HK-2 (cell line): ENCODE data around the gene PHYH.
"Not testable (repeated sequence)": the region's sequence is repeated elsewhere in the genome, so short reads cannot be mapped to it uniquely, and the experiment has no call there.

ENCODE experiments used
- DNase-seq: peaks from one replicate; pipeline ENCODE4 v3.0.0-alpha.2; 2018; ENCODE audit not compliant: unreplicated experiment

PHYH gene

GRCh38 chr10:13299437-13300287 lies at the start of gene PHYH:
TSS of gene PHYH (minus strand) at chr10:13300064. CDS start at chr10:13300042, 22 bp downstream.
- peak; percentile 78 for DNase-seq

- DNase-seq, result peak; percentile 62
Observed at GRCh38 chr10:13348216-13349017, 48.6 kb upstream of the PHYH start, which contains the start of gene SEPHS1. TSS of gene SEPHS1 (minus strand) at chr10:13348293. CDS start at chr10:13344950, 3,343 bp downstream.

DNA sequence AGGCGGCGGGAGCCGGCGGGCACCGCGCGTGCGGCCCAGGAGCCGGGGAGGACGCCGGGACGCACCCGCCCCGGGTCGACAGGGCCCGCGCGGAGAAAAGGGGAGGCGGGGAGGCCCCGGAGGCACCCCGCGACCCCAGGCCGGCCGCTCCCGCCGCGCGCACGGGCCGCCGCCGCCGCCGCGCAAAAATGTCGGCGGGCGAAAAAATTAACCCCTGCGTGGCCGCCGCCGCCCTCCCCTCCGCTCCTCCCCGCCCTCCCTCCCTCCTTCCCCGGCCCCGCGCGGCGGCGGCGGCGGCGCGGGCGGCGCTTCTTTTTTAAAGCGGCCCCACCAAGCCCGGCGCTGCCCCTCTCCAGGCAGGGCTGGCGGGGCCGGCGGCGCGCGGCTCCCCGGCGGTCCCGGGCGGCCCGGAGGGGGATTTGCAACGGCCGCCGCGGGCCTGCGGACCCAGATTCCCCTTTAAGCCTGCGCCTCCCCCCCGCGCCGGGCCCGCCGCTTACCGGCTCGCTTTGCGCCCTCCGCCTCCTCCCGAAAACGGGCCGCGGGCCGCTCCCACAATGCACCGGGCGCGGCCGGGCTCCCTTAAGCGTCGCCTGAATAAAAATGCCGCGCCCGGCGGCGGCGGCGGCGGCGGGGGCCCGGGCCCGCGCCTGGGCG lies 47.8 kb upstream of the PHYH start:
- DNase-seq, result peak; percentile 43

GRCh38 chr10:13347043-13347499 lies 47.2 kb upstream of the PHYH start:
- peak; percentile 9 for DNase-seq

- DNase-seq, result no peak
Observed at GRCh38 chr10:13346283-13347042, 46.6 kb upstream of the PHYH start.

GRCh38 chr10:13340626-13341376 lies 40.9 kb upstream of the PHYH start:
- no peak for DNase-seq

DNA sequence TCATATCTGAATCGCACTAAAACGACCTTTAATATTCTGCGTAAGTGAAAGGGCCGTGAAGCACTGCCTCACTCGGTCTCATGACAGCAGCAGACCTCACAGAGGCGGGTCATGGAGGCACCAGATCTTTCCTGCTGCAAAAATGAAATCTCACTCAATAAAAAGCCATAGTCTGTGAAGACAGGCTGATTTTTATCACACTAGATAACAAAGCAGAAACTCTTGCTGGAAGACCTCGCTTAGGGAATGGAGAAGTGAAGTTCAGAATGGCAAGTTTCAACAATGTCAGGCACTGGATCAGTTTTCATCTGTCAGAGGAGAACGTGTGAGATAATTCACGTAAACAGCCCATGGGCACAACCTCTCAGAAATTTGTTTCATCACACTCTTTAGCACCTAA lies 40.2 kb upstream of the PHYH start:
- no peak for DNase-seq

- no peak for DNase-seq
Observed at GRCh38 chr10:13338390-13339110, 38.7 kb upstream of the PHYH start.

DNA sequence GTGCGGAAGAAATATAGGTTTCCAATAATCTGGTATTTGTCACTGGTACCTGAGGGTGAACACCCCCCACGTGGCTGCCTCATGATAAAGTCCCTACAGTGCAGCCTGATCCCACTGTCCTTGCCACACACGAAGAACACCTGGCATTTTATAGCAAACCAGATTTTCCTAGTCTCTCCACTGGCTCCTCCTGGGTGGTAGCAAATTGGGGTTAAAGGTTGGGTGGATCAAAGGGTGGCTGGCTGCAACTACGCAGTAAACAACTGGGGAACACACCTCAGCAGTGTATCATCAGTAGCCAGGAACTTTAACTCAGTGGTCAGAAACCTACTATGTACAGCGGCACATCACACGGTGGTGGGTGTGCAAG lies 37.9 kb upstream of the PHYH start:
- no peak for DNase-seq

GRCh38 chr10:13337128-13337826 lies 37.4 kb upstream of the PHYH start:
- DNase-seq, result no peak

- DNase-seq, result no peak
Observed at GRCh38 chr10:13335881-13336280, 36.0 kb upstream of the PHYH start.

- no peak for DNase-seq
Observed at GRCh38 chr10:13334556-13334955, 34.7 kb upstream of the PHYH start.

DNA sequence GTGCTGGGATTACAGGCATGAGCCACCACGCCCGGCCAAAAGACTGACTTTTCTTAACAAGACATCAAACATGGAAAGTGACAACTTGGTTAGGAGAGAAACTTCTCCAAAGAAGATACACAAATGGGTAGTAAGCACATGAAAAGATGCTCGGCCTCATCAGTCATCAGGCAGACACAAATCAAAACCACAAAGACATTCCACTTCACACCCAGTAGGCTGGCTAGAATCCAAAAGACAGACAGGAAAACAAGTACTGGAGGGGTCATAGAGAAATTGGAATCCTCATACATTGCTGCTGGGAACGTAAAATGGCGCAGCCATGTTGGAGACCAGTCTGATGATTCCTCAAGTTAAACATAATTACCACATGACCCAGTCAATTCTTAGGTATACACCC lies 31.8 kb upstream of the PHYH start:
- no peak for DNase-seq

DNA sequence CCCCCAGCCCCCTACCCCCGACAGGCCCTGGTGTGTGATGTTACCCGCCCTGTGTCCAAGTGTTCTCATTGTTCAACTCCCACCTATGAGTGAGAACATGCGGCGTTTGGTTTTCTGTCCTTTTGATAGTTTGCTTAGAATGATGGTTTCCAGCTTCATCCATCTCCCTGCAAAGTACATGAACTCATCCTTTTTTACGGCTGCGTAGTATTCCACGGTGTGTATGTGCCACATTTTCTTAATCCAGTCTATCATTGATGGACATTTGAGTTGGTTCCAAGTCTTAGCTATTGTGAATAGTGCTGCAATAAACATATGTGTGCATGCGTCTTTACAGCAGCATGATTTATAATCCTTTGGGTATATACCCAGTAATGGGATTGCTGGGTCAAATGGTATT lies 31.1 kb upstream of the PHYH start:
- DNase-seq, result not testable (repeated sequence)

DNA sequence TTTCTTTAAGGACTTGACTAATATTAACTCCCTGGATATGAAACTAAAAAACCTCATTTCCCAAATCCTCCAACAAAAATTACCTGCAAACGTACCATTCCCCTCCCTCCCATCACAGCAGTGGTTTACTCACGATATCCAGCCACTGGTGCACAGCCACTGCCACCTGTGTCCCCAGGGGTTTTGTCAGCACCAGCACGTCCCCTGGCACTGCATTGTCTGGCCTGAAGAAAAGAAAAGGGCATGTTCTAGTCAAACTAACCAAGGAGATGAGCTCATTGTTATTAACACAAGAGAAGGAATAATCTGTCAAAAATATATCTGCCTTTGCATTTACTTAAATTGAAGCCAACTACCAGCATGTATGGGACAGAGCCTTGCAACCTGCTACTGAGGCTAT lies 29.7 kb upstream of the PHYH start:
- DNase-seq, result no peak

- DNase-seq, result no peak
Observed at GRCh38 chr10:13328613-13329012, 28.7 kb upstream of the PHYH start.

DNA sequence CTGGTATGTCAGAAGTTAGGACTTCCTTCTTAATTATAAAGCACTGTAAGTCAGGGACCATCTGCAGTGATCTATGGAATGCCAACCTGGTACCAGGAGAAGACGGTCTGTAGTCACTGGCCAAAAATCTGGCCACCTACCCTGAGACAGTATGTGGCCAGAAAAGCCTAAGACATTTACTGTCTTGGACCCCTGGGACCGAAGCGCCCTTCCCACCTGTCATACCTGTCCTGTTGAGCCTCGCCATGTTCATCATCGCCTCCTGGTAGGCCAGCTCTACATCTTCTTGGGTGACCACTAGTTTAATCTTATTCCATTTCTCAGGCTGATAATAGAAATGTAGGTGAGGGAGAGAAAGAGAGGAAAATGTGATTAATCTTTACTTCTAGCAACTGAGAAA lies 28.3 kb upstream of the PHYH start:
- DNase-seq, result no peak

- no peak for DNase-seq
Observed at GRCh38 chr10:13327534-13327933, 27.7 kb upstream of the PHYH start.

GRCh38 chr10:13322615-13323148 lies 22.8 kb upstream of the PHYH start:
- no peak for DNase-seq
